H1 (cell line): Measurements from ENCODE around the gene CD276. TPM values are rescaled to one million over a fixed set of nuclear protein-coding genes. Genes with fewer than 3 reads are reported as not detected.

Source experiments
- CTCF ChIA-PET: fragments of 300-600 bp; sonication (Branson Sonifier 250); formaldehyde crosslinking; loops from one replicate; lab custom pipeline; 2021; ENCODE audit not compliant: partially characterized antibody; lab: Charles Lee
- POLR2A ChIA-PET: fragments of 300-600 bp; sonication (Branson Sonifier 250); formaldehyde crosslinking; loops from one replicate; lab custom pipeline; 2021; ENCODE audit warnings: inconsistent platforms; ENCODE audit not compliant: partially characterized antibody; lab: Charles Lee
- DNase-seq, 2 experiments: peaks; one replicate each; pipeline versions ENCODE4 v3.0.0 to v3.0.0-alpha.2; 2010 to 2022; ENCODE audit warnings: low spot score in 2 of 2, low read depth in 1 of 2, mixed read lengths in 1 of 2
- FAIRE-seq: peaks from 2 replicates; lab custom pipeline; 2011; peaks lifted over from hg19 to GRCh38; lab: Jason Lieb, UNC
- H2AFZ ChIP-seq: 2 replicates; pipeline ENCODE4 v1.8.1; 2012; ENCODE audit warnings: low read length, inconsistent platforms
- H2AK5ac ChIP-seq: 2 replicates; pipeline ENCODE4 v1.6.1; 2013; ENCODE audit warnings: low read depth, low read length
- H2BK120ac ChIP-seq: replicated peaks from 2 replicates; pipeline ENCODE3; 2013; ENCODE audit warnings: low read depth, low read length, inconsistent platforms
- H2BK12ac ChIP-seq: 2 replicates; pipeline ENCODE4 v1.6.1; 2013; ENCODE audit warnings: low read depth, low read length
- H2BK15ac ChIP-seq: 2 replicates; pipeline ENCODE4 v1.6.1; 2013; ENCODE audit warnings: low read length
- H2BK20ac ChIP-seq: 2 replicates; pipeline ENCODE4 v1.6.1; 2013; ENCODE audit warnings: low read length
- H2BK5ac ChIP-seq: 2 replicates; pipeline ENCODE4 v1.6.1; 2013; ENCODE audit warnings: low read depth, low read length
- H3K14ac ChIP-seq: 2 replicates; pipeline ENCODE4 v1.6.1; 2013; ENCODE audit warnings: inconsistent platforms; ENCODE audit not compliant: insufficient read length
- H3K18ac ChIP-seq: 2 replicates; pipeline ENCODE4 v1.6.1; 2013; ENCODE audit warnings: low read length; ENCODE audit errors: extremely low read depth
- H3K23ac ChIP-seq: 2 replicates; pipeline ENCODE4 v1.6.1; 2013; ENCODE audit warnings: inconsistent platforms; ENCODE audit not compliant: insufficient read length
- H3K23me2 ChIP-seq: 2 replicates; pipeline ENCODE4 v1.6.1; 2013; ENCODE audit warnings: low read depth, low read length
- H3K27ac ChIP-seq: 2 replicates; pipeline ENCODE4 v1.6.1; 2011; ENCODE audit warnings: low read depth, low read length, inconsistent platforms
- H3K27me3 ChIP-seq, 4 experiments: replicated peaks in 1 of 4; 1 replicate in 1 of 4; 2 replicates in 3 of 4; pipeline versions ENCODE4 v1.6.1 to v1.8.1; 2011 to 2013; ENCODE audit warnings: low read length in 3 of 4, mild to moderate bottlenecking in 3 of 4, inconsistent platforms in 2 of 4, mixed read lengths in 2 of 4, moderate library complexity in 1 of 4; ENCODE audit not compliant: control insufficient read depth in 3 of 4, insufficient read depth in 3 of 4; ENCODE audit errors: extremely low read depth in 1 of 4
- H3K36me3 ChIP-seq, 4 experiments: 2 replicates each; pipeline versions ENCODE4 v1.6.1 to v1.8.1; 2011 to 2013; ENCODE audit warnings: mild to moderate bottlenecking in 4 of 4, low read length in 3 of 4, moderate library complexity in 2 of 4, control low read depth in 1 of 4, inconsistent platforms in 1 of 4; ENCODE audit not compliant: insufficient read depth in 4 of 4, control insufficient read depth in 2 of 4
- H3K4ac ChIP-seq: replicated peaks from 2 replicates; pipeline ENCODE3; 2013; ENCODE audit warnings: low read length, low read depth, mixed read lengths, inconsistent platforms; ENCODE audit not compliant: insufficient read length
- H3K4me1 ChIP-seq, 4 experiments: replicated peaks in 1 of 4; 1 replicate in 1 of 4; 2 replicates in 3 of 4; pipeline versions ENCODE4 v1.6.1 to v1.8.1; 2011 to 2013; ENCODE audit warnings: low read length in 3 of 4, inconsistent platforms in 2 of 4, mixed read lengths in 1 of 4; ENCODE audit not compliant: insufficient read depth in 4 of 4, control insufficient read depth in 3 of 4
- H3K4me2 ChIP-seq, 2 experiments: 2 replicates each; pipeline versions ENCODE4 v1.6.1 to v1.8.1; 2011 to 2013; ENCODE audit warnings: low read depth in 2 of 2, low read length in 2 of 2, control low read depth in 1 of 2, inconsistent platforms in 1 of 2, mild to moderate bottlenecking in 1 of 2; ENCODE audit not compliant: insufficient read depth in 1 of 2
- H3K4me3 ChIP-seq, 4 experiments: fragments of 200-600, 300-600 bp in 1 of 4; sonication (generic), shearing (Covaris generic), sonication (Bioruptor Twin) in 1 of 4; 2 replicates each; pipeline versions ENCODE4 v1.5.1 to v1.8.1; 2011 to 2016; ENCODE audit warnings: low read length in 4 of 4, low read depth in 3 of 4, control low read depth in 2 of 4, inconsistent platforms in 2 of 4, mild to moderate bottlenecking in 2 of 4, mixed read lengths in 1 of 4, moderate library complexity in 1 of 4; ENCODE audit not compliant: insufficient read depth in 2 of 4; ENCODE audit errors: extremely low read depth in 1 of 4
- H3K56ac ChIP-seq: replicated peaks from 2 replicates; pipeline ENCODE3; 2013; ENCODE audit warnings: low read depth, mild to moderate bottlenecking, mixed read lengths, low read length, inconsistent platforms; ENCODE audit not compliant: insufficient read length
- H3K79me1 ChIP-seq: 2 replicates; pipeline ENCODE4 v1.6.1; 2013; ENCODE audit warnings: low read depth, low read length, control low read depth
- H3K79me2 ChIP-seq, 2 experiments: 2 replicates each; pipeline versions ENCODE4 v1.6.1 to v1.8.1; 2012 to 2013; ENCODE audit warnings: low read length in 2 of 2, mild to moderate bottlenecking in 2 of 2, inconsistent platforms in 1 of 2; ENCODE audit not compliant: insufficient read depth in 2 of 2, control insufficient read depth in 1 of 2
- H3K9ac ChIP-seq, 4 experiments: replicated peaks in 1 of 4; 1 replicate in 1 of 4; 2 replicates in 3 of 4; pipeline versions ENCODE4 v1.6.1 to v1.8.1; 2011 to 2013; ENCODE audit warnings: low read depth in 3 of 4, low read length in 3 of 4, control low read depth in 2 of 4, mild to moderate bottlenecking in 2 of 4, moderate library complexity in 2 of 4, inconsistent platforms in 1 of 4; ENCODE audit errors: extremely low read depth in 1 of 4
- H3K9me3 ChIP-seq, 2 experiments: 2 replicates each; pipeline versions ENCODE4 v1.6.1 to v1.8.1; 2012 to 2013; ENCODE audit warnings: mild to moderate bottlenecking in 2 of 2, moderate library complexity in 2 of 2, control low read depth in 1 of 2, inconsistent platforms in 1 of 2, low read depth in 1 of 2, low read length in 1 of 2, mixed read lengths in 1 of 2; ENCODE audit not compliant: insufficient read depth in 2 of 2
- H4K20me1 ChIP-seq, 2 experiments: replicated peaks in 1 of 2; 2 replicates each; pipeline versions ENCODE3 to v1.8.1; 2011 to 2013; ENCODE audit warnings: inconsistent platforms in 2 of 2, low read length in 2 of 2, mild to moderate bottlenecking in 1 of 2; ENCODE audit not compliant: insufficient read depth in 2 of 2, control insufficient read depth in 1 of 2
- H4K5ac ChIP-seq: 2 replicates; pipeline ENCODE4 v1.6.1; 2013; ENCODE audit warnings: low read length, low read depth, mixed read lengths, inconsistent platforms; ENCODE audit not compliant: insufficient read length
- H4K8ac ChIP-seq: 2 replicates; pipeline ENCODE4 v1.8.0; 2013; ENCODE audit warnings: mild to moderate bottlenecking, moderate library complexity, low read length, inconsistent platforms; ENCODE audit not compliant: insufficient read depth; ENCODE audit errors: extremely low read depth
- H4K91ac ChIP-seq: replicated peaks from 2 replicates; pipeline ENCODE3; 2013; ENCODE audit warnings: low read length, mixed read lengths, inconsistent platforms; ENCODE audit not compliant: insufficient read length
- ATF3 ChIP-seq: IDR thresholded peaks from 2 replicates; pipeline ENCODE4 v1.6.1; 2011; ENCODE audit warnings: low read depth, mild to moderate bottlenecking, low read length; ENCODE audit not compliant: insufficient read depth
- CHD1 ChIP-seq: IDR thresholded peaks from 2 replicates; pipeline ENCODE4 v1.6.1; 2012; ENCODE audit warnings: low read depth, low read length, improper control_type of control experiment
- CTBP2 ChIP-seq: IDR thresholded peaks from 2 replicates; pipeline ENCODE4 v1.7.0; 2011; ENCODE audit warnings: borderline replicate concordance, mild to moderate bottlenecking, moderate library complexity, mixed read lengths, low read length; ENCODE audit not compliant: insufficient read depth, insufficient read length
- JUND ChIP-seq: IDR thresholded peaks from 2 replicates; pipeline ENCODE4 v1.6.1; 2011; ENCODE audit warnings: mild to moderate bottlenecking, improper control_type of control experiment, low read length
- KDM4A ChIP-seq: IDR thresholded peaks from one replicate; pipeline ENCODE4 v1.7.1; 2012; ENCODE audit warnings: low read depth, mild to moderate bottlenecking, moderate library complexity, low read length, inconsistent platforms; ENCODE audit not compliant: severe bottlenecking
- KDM5A ChIP-seq: fragments of 200-600 bp; IDR thresholded peaks from 2 replicates; pipeline ENCODE4 v1.7.1; 2012; ENCODE audit warnings: mild to moderate bottlenecking, low read length, inconsistent platforms, mixed read lengths
- NANOG ChIP-seq: IDR thresholded peaks from 2 replicates; pipeline ENCODE4 v1.6.1; 2011; ENCODE audit warnings: low read length, low read depth, mild to moderate bottlenecking, inconsistent platforms; ENCODE audit not compliant: insufficient read depth, poor library complexity, severe bottlenecking
- RAD21 ChIP-seq, 2 experiments: IDR thresholded peaks in 1 of 2; conservative IDR thresholded peaks in 1 of 2; 2 replicates each; pipeline ENCODE4 v1.6.1; 2011; ENCODE audit warnings: low read depth in 2 of 2, low read length in 2 of 2, improper control_type of control experiment in 1 of 2, inconsistent platforms in 1 of 2, mild to moderate bottlenecking in 1 of 2, moderate library complexity in 1 of 2
- SAP30 ChIP-seq: fragments of 300-600 bp; sonication (generic); IDR thresholded peaks from 2 replicates; pipeline ENCODE4 v1.7.1; 2012; ENCODE audit warnings: low read length, moderate library complexity, mild to moderate bottlenecking, inconsistent platforms; ENCODE audit not compliant: insufficient read depth, insufficient replicate concordance
- SUZ12 ChIP-seq: fragments of 200-600 bp; sonication (generic); IDR thresholded peaks from 2 replicates; pipeline ENCODE4 v1.6.1; 2012; ENCODE audit warnings: mild to moderate bottlenecking, inconsistent platforms, low read length, moderate library complexity, mixed read lengths
- WGBS, 2 experiments: shearing (Covaris generic) in 1 of 2; methylation state at CpG; one replicate each; pipeline versions ENCODE4 v1.1.6 to v1.1.7; 2013 to 2015; ENCODE audit warnings: low lambda C conversion rate in 2 of 2, mixed read lengths in 2 of 2, inconsistent platforms in 1 of 2, low coverage in 1 of 2, missing lambda C conversion rate in 1 of 2; ENCODE audit not compliant: insufficient replicate concordance in 2 of 2, insufficient coverage in 1 of 2, insufficient read length in 1 of 2; ENCODE audit errors: extremely low coverage in 1 of 2, missing lambda C conversion rate in 1 of 2; 5-methylcytosine and 5-hydroxymethylcytosine counted together
- polyA plus RNA-seq, 7 experiments: library from polyadenylated mRNA; depleted of rRNA in 3 of 7; stranded (reverse) in 5 of 7; unstranded in 2 of 7; fragments of >200 nt in 5 of 7; fragments of 200-250 nt in 2 of 7; gene quantifications; 1 replicate in 5 of 7; 2 replicates in 1 of 7; 4 replicates in 1 of 7; pipeline versions ENCODE4 v1.2.1 to v1.2.3, GENCODE V29; 2011 to 2013; ENCODE audit warnings: missing spikeins in 2 of 7, mixed read lengths in 2 of 7
- total RNA-seq: library from RNA; stranded (reverse); fragmentation: NEBNext Ultra II Directional; extraction: Animal tissue kit (Norgen Biotek cat#: 25700); gene quantifications from 2 replicates; pipeline ENCODE4 v1.2.1, GENCODE V29; 2021

The CD276 gene
- total and polyA plus RNA-seq, 2 of the 8 experiments (the other 6 are each of a cell fraction or from before 2014, with no cell fraction given): 156 to 158 TPM

GRCh38 chr15:73760330-73761329, 76.4 kb downstream of the CD276 start:
- H2BK12ac ChIP-seq: no peak overlapping the region
- H4K91ac ChIP-seq: no peak overlapping the region
- H3K9me3 ChIP-seq: no peaks in the 10 kb centered on the region
- no peak overlapping the region for H2BK5ac ChIP-seq
- no peak overlapping the region for H3K4me2 ChIP-seq
- ChIA-PET POLR2A (no interaction called here), CTCF (interaction anchor here (1.4 to 3.8 kb wide), 5 partner anchors 7 to 24 kb away, joined by 3 to 21 read pairs (median 6); no protein-coding TSS in a partner anchor)
- no peaks in the 10 kb centered on the region for H3K79me2 ChIP-seq
- no peak overlapping the region for H3K4me3 ChIP-seq
- no peaks in the 10 kb centered on the region for H3K23me2 ChIP-seq
- no peak overlapping the region for H3K14ac ChIP-seq
- 71% methylated on average over 11 of the region's 11 CpGs; no CpG with 5 or more reads in 1 of the 2 experiments for WGBS, 2 experiments
- H3K27ac ChIP-seq: no peak overlapping the region
- no peak overlapping the region for H2BK20ac ChIP-seq
- H3K36me3 ChIP-seq: no peaks in the 10 kb centered on the region
- no peak overlapping the region for H2BK120ac ChIP-seq
- H2AK5ac ChIP-seq: no peak overlapping the region
- no peaks in the 10 kb centered on the region for H4K20me1 ChIP-seq
- no peak overlapping the region for H4K8ac ChIP-seq
- H2BK15ac ChIP-seq: no peak overlapping the region
- no peak for DNase-seq
- no peak overlapping the region for H3K56ac ChIP-seq
- no peak overlapping the region for H3K4ac ChIP-seq
- H3K18ac ChIP-seq: no peak overlapping the region
- H3K79me1 ChIP-seq: no peaks in the 10 kb centered on the region
- H2AFZ ChIP-seq: no peak overlapping the region
- H3K4me1 ChIP-seq: no peaks in the 10 kb centered on the region
- no peak overlapping the region for H4K5ac ChIP-seq
- FAIRE-seq: no peak
- H3K9ac ChIP-seq: no peak overlapping the region; a peak in 1 of 7 replicates
- no peak overlapping the region for H3K23ac ChIP-seq
- no peaks in the 10 kb centered on the region; a peak in 2 of 7 replicates for H3K27me3 ChIP-seq
- TF ChIP-seq KDM5A (no peak), SAP30 (no peak), NANOG (no peak), CHD1 (no peak), ATF3 (no peak), SUZ12 (no peak), RAD21 (IDR thresholded peaks at IDR 0.05 in 1 of 2, conservative IDR thresholded peaks at IDR 0.05 in 1 of 2; ENCODE audit: low read depth in 2 of 2, low read length in 2 of 2) (no peak), JUND (no peak), KDM4A (no peak), CTBP2 (no peak)
